M059J (cell line): ENCODE measurements around the gene ASB3. TPM values are rescaled to one million over a fixed set of nuclear protein-coding genes. Genes with fewer than 3 reads are reported as not detected.

ENCODE experiments used
- DNase-seq: peaks from one replicate; pipeline ENCODE4 v3.0.0-alpha.2; 2012; ENCODE audit warnings: low read depth
- total RNA-seq: library from RNA; depleted of rRNA; stranded (reverse); fragments of >200 nt; shearing (Covaris generic); gene quantifications from 2 replicates; pipeline ENCODE4 v1.2.3, GENCODE V29; 2014; rRNA removed

The ASB3 gene
- total RNA-seq, 1 experiment from 2014 or later: 31.8 TPM

DNA sequence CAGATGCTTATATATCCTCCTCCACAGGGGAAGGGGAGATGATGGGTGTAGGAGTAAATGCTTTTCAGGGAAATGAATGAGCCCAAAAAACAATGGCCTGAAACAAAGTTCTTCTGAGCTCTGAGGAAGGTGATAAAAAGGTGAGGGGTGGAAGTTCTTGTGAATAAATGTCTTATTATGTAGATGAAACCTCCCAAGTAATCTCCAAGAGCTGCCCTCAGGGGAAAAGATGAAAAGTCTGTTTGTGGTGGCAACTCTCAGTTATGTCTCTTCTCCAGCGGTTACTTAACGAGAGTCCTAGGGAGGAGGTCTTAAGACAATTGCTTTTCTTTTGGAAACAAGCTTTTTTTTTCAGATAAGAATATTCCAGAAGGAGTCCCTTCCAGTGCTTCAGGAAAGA lies 134.6 kb downstream of the ASB3 start:
- peak; percentile 48 for DNase-seq

DNA sequence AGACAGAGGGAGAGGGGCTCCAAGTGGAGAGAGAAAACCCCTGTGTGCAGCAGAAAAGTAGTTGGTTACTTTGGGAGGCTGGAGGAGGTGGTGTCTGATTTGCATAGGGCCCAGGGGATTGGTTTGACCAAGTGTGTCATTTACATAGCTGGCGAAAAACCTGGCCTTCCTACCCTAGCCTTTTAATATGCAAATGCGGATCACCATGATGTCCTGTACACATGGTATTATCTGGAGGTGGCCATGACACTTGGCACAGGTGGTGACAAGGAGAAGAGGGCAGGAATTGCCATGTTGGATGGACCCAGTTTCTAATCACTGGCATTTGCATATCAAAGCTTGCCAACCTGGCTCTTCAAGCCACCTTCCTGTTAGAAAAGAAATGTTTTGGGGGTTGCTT lies 140.0 kb downstream of the ASB3 start:
- DNase-seq: no peak

DNA sequence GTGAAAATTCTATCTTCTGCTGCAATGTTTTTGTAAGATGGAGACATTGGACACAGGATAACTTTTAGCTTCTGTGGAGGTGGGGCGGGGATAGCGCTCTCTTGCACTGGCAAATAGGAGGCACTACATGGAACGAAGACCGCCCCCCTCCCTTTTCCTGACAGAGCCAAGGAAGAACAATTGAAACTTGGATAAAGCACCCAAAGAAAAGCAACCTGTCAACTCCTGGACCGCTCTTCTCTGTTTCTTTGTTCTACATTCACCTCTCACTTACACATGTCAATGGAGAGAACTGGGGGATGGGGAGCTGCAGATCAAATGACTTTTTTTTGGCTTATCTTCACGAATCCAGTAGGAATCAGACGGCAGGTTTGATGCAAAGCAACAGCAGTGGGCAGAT lies 145.5 kb downstream of the ASB3 start:
- no peak for DNase-seq

DNA sequence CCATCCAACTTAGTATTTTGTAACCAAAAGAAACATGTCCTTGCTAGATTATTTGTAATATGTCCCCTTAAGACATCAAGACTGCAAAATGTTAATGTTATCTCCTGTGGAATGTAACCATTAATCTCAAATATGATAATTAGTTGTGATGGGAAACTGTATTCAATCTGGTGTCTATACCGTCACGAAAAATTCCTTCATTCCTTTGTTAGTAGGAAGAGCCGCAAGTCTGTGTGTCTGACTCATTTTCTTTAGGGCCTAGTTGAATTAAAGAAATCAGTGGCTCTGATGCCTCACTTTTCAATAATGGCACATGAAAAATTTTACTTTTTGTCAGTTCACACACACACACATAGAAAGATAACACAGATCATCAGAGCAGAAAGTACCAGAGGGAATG lies 146.3 kb downstream of the ASB3 start:
- peak; percentile 3 for DNase-seq

DNA sequence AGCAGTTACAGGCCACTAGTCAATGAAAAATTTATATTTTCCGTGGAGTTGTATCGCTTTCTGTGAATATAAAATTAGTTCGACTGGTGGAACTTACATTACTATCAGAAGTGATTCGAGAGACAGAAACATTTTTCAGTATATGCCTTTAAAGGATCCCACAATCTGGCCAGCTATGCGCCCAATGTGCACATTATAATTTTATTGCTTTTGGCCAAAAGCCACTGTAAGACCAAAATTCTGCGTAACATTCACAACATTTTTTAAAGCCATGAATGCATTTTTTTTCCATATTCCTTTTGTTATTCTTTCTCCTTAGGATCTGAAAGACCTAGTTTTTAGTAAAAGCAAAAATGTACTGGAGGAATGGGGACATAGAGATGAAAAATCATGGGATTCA lies 150.2 kb downstream of the ASB3 start:
- no peak for DNase-seq

DNA sequence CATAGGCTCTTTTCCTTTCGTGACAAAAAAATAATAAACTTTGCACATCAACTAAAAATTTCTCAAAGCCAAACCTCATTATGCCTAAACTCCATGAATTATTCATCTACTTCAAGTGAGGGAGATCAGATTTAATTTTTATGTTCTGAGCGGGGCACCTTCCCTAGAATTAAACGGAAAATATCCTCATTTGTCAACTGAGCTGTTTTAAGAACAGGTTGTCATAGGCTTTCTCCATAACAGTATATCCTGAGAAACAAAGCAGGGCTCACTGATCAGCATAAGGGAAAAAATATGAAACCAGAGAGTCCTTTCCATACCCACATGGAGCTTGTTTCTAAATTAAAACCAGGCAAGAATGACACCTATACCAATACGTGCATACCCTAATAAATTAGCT lies 150.6 kb downstream of the ASB3 start:
- no peak for DNase-seq

DNA sequence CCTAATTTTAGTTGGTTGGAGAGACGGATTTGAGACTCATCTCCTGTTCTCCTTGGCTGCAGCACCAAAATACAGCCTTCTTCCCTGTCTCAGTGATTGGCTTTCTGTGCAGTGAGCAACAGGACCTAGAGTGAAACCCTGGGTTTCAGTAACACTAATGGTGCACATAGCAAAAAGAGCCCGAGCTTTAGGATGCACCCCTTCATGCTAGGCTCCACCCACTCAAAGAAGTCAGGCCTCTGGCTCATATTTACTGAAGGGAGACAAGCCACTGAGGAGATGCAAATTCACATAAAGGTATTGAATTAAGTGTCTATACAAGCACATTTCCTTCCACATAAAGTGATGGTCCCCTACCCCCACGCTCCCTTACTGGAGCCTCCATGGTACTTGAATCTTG lies 151.1 kb downstream of the ASB3 start:
- no peak for DNase-seq

DNA sequence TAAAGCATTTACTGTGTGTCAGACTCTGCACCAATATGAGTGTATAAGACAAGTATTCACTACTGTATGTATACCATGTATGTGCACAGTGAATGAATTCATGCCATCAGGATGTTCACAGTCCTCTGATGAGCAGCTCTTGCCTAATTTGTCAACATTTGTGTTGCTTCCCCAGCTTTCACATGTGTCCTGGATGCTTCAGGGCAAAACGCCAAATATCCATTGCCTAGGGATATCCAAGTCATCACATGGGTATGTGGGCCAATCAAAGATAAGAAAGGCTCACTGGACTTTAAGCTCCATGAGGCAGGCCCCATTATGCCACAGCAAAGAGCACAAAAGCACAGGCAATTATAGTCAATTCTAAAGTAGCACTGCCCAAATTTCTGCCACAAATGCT lies 153.3 kb downstream of the ASB3 start:
- peak; percentile 81 for DNase-seq

DNA sequence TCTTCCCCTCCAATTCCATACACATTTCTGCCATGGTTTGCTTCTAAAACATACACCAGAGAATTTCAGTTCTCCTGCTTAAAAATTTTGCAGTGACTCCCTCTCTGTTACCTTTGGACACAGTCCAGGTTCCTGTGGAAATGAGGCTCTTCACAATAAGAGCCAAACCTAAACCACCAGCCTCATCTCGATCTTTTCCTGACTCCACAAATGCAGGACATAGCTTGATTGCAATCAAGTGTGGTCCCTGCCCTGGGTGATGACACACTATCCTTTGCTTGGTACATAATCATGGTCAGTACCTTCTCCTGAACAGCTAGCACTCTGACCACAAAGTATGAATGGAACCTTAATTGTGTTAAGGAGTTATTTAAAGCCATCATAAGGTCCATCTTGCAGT lies 154.0 kb downstream of the ASB3 start:
- DNase-seq: peak; percentile 89

DNA sequence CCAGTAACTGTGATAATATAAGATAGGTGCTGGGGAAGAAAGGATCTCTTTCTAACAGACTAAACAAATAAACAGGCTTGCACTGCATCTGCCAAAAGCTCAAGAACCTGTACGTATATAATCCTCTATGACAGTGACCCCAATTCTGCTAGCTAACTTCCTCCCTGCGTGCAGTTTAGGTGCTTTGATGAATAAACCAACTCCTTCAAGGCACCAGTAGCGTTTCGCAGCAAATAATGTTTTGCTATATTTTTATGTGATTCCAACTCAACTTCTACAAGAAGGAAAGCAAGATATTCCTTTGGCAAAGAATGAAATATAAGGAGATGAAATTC lies 154.7 kb downstream of the ASB3 start:
- DNase-seq: no peak

DNA sequence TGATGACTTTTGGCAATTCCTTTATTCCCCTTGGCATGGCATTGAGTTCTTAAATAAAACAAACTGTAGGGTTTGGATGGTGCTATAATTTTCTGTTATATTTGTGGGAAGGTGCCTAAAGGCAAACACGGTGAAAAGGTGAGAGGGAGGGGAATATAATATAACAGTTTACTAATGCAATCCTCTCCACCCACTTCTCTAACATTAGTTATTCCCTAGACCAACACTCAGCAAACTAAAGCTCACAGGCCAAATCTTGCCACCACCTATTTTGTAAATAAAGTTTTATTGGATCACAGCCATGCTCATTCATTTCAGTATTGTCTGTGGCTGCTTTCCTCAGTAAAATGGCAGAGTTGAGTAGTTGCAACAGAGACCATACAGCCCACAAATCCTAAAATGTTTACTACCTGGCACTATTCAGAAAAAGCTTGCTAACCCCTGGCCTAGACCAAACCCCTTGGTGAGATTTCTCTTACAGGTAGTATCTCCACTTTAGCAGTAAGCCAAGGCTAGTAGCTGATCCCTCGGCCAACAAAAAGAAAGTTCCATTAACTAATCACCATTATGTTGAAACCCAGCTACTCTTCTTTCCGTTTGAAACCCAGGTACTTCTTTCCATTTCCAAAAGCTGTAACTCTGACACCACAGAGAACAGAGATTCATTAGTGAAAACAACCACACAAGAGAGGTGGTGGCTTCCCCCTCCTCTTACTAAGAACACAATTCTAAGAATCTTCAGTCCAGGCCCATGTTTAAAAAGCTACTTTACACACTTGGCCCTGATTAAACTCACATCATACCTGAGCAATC lies 155.2 kb downstream of the ASB3 start:
- DNase-seq: no peak

DNA sequence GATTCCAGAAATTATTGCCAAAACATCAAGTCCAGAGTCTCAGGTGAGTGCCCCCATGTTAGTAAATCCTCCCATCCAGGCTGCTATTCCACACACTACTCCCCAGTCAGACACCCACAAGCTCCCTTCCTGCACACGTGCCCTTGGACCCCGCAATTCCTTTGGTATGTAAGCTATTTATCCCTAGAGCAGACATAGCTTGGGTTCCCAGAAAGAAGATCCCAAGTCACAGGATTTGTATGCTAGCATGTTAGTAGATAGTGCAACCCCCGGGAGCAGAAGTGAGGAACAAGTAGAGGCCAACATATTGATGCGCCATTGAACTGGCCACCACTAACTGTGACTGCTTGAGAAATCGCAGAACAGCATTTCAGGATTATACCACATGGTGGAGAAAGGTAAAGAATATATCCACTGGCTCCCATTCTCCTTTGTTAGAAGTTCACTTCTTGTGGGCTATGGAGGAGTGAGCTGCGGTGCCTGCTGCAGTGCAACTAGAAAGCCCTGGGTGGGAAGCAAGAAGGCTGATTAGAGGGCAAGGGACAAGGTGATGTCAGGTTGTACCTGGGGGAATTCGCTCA lies 156.6 kb downstream of the ASB3 start:
- peak; percentile 2 for DNase-seq

DNA sequence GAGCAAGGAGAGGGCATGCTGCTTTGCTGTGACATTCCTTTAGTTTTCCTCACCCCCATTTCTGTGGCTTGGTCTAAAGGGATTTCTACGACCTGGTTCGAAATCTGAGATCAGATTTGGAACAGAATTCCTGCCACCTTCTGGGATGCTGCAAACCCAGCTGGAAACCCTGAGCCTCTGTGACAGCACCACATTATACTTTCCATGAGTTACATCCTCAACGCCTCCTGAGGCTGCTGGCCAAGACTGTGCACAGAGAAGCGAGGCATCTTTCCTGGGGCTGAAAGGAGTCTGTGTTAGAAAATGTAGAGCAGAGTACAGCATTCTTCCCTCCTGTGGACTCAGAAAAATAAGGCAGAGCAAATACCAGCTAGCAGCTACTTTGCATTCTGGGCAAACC lies 157.3 kb downstream of the ASB3 start:
- DNase-seq: no peak

DNA sequence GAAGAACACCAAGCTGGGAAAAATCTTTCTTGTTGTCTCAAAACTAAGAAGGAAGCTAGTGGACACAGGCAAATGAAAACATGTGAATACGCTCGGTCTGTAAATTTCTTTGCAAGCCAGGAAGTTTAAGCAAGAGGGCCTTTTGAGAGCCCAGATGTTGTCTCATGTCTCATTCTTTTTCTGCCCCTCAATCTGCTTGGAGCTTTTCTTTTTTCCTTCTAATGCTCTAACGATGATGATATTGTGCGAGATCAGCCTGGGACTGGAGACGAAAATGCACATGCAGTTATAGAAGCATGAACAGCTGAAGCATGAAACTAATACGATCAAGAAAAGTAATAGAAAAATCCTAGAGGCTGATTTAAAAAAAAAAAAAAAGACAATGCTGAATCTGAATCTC lies 157.8 kb downstream of the ASB3 start:
- DNase-seq: no peak

DNA sequence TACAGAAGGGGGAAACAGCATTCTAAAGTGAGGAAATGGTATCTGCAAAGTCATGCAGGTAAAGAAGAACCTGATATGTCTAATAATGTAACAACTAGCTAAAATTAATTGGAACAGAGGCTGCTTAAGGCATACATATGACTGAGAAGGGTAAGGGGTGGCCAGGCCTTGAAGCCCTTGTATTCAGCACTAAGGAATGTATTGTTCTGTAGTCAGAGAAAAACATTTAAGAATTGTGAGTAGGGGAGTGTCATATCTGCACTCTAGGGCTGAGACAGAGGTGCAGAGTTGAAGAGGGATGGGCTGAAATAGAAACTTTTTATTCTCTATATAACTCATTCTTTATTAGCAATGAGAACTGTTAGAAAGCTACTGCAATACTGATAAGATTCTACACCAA lies 164.6 kb downstream of the ASB3 start:
- no peak for DNase-seq

DNA sequence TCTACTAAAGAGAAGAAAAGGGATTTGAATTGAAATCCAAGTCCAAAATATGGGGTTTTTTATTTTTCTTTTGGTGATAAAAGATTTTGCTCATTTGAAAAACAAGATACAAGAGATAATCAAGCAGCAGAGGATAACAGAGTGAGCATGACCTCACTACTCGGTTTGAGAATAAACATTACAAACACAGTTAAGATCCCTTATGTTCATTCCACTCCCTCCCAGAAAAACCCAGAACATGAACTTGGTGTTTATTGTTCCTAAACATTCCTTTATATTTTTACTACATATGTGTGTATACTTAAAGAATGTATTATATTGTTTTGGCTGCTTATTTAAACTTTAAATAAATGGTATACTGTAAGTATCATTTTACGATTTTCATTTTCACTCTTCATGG lies 165.8 kb downstream of the ASB3 start:
- DNase-seq: no peak

Other genes with a start within 250 kb of the ASB3 start
- gene CHAC2, start 19.1 kb downstream of the ASB3 start, total RNA-seq: 13.9 and 14.6 TPM in 2 replicates
- gene ERLEC1, start 91 bp upstream of the ASB3 start, total RNA-seq: 64.7 and 107 TPM in 2 replicates
- gene GPR75, start 73.0 kb upstream of the ASB3 start, total RNA-seq: 1.0 and 2.7 TPM in 2 replicates
- gene PSME4, start 184.0 kb upstream of the ASB3 start, total RNA-seq: 18.9 and 40.9 TPM in 2 replicates